Measurements from ENCODE around the gene ARIH2. TPM values are rescaled to one million over a fixed set of nuclear protein-coding genes. Genes with fewer than 3 reads are reported as not detected.

The ARIH2 gene
- total RNA-seq, 1 donor from 2014 or later, result 88.1 TPM

DNA sequence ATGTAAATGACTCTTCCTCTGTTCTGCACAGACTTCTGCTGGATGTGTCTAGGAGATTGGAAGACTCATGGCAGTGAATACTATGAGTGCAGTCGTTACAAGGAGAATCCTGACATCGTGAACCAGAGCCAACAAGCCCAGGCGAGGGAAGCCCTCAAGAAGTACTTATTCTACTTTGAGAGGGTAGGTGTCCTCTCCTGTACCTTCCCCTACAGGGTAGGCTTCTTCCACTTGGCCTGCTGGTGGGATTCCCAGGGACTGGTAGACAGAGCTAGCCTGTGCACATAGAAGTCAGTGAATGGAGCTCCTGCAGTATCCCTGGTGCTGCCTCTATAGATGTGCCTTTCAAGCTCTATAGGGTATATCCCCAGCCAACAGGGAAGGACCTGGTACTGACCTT, 60.8 kb downstream of the ARIH2 start:
- Histone ChIP-seq H3K4me3 (no peak overlapping the region), H3K9me3 (no peaks in the 10 kb centered on the region), H3K27me3 (no peaks in the 10 kb centered on the region), H3K4me1 (no peaks in the 10 kb centered on the region), H3K27ac (no peak overlapping the region), H3K36me3 (peaks cover 94% of the 10 kb centered on the region)
- intact Hi-C loops (cut with DNase I), result no loop called here
- ATAC-seq, result no peak
- DNase-seq, result peak; percentile 9
- TF ChIP-seq, protein P1, sequence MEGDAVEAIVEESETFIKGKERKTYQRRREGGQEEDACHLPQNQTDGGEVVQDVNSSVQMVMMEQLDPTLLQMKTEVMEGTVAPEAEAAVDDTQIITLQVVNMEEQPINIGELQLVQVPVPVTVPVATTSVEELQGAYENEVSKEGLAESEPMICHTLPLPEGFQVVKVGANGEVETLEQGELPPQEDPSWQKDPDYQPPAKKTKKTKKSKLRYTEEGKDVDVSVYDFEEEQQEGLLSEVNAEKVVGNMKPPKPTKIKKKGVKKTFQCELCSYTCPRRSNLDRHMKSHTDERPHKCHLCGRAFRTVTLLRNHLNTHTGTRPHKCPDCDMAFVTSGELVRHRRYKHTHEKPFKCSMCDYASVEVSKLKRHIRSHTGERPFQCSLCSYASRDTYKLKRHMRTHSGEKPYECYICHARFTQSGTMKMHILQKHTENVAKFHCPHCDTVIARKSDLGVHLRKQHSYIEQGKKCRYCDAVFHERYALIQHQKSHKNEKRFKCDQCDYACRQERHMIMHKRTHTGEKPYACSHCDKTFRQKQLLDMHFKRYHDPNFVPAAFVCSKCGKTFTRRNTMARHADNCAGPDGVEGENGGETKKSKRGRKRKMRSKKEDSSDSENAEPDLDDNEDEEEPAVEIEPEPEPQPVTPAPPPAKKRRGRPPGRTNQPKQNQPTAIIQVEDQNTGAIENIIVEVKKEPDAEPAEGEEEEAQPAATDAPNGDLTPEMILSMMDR (IDR thresholded peaks at IDR 0.05), result no peak

DNA sequence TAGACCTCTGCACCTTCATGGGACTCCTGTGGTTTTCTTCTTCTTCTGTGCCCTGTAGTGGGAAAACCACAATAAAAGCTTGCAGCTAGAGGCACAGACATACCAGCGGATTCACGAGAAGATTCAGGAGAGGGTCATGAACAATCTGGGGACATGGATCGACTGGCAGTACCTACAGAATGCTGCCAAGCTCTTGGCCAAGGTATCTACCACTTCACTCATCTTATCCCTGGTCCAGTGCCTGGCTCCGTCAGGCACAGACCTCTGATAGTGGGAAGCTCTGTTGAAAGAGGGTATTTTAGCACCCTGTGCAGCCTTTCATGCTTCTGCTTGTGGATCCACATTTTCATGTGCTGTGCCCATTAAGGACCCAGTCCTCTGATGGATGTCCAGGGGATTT, 61.7 kb downstream of the ARIH2 start:
- no peak for DNase-seq
- no peak for ATAC-seq

DNA sequence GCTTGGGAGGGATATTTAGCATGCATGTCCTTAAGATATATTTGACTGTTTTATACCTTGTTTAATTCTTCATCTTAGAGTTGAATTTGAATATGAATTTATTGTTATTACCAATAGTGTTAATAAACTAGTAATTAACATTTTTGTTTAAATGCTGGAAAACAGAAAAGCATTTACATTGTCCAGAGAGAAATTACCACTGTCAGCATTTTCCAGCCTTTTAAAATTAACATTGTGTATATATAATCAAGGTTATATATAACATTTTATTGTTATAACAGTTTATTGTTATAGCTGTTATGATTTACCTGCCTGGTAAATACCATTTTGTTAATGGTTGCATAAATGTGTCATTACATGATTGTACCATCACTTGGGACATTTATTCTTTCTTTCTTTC, 63.4 kb downstream of the ARIH2 start:
- ATAC-seq, result no peak
- TF ChIP-seq, protein P1 (IDR thresholded peaks at IDR 0.05), result no peak
- H3K4me3 ChIP-seq, result no peak overlapping the region
- H3K36me3 ChIP-seq, result peaks cover 86% of the 10 kb centered on the region
- DNase-seq, result no peak
- no peaks in the 10 kb centered on the region for H3K4me1 ChIP-seq
- no peaks in the 10 kb centered on the region for H3K27me3 ChIP-seq
- H3K27ac ChIP-seq, result no peak overlapping the region
- intact Hi-C loops (cut with DNase I), result no loop called here
- H3K9me3 ChIP-seq, result no peaks in the 10 kb centered on the region

More for the DNA sequence above, 61.7 kb downstream of the ARIH2 start:
- Histone ChIP-seq H3K4me3 (no peak overlapping the region), H3K9me3 (no peaks in the 10 kb centered on the region), H3K4me1 (no peaks in the 10 kb centered on the region), H3K27ac (no peak overlapping the region), H3K27me3 (no peaks in the 10 kb centered on the region), H3K36me3 (peaks cover 94% of the 10 kb centered on the region)
- intact Hi-C loops (cut with DNase I), result no loop called here
- TF ChIP-seq, protein P1 (IDR thresholded peaks at IDR 0.05), result no peak

DNA sequence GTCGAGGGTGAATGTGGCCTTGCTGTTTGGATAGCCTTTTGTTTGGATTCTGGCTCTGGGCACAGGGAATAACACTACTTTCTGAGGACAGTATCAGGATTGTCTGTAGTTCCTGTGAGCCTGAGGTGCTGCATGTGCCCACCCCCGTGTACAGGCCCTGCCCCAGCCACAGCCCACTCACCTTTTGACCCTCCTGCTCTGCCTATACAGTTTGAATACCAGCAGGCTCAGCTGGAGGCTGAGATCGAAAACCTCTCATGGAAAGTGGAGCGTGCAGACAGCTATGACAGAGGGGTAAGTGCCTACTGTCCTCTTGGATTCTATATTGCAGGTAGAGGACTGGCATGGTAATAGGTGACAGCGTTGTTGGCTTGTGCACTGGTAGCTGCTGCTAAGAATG, 64.0 kb downstream of the ARIH2 start:
- Histone ChIP-seq H3K27ac (no peak overlapping the region), H3K4me1 (no peaks in the 10 kb centered on the region), H3K4me3 (no peak overlapping the region), H3K36me3 (peaks cover 79% of the 10 kb centered on the region), H3K27me3 (no peaks in the 10 kb centered on the region), H3K9me3 (no peaks in the 10 kb centered on the region)
- ATAC-seq, result no peak
- intact Hi-C loops (cut with DNase I), result no loop called here
- TF ChIP-seq, protein P1 (IDR thresholded peaks at IDR 0.05), result no peak
- DNase-seq, result no peak

DNA sequence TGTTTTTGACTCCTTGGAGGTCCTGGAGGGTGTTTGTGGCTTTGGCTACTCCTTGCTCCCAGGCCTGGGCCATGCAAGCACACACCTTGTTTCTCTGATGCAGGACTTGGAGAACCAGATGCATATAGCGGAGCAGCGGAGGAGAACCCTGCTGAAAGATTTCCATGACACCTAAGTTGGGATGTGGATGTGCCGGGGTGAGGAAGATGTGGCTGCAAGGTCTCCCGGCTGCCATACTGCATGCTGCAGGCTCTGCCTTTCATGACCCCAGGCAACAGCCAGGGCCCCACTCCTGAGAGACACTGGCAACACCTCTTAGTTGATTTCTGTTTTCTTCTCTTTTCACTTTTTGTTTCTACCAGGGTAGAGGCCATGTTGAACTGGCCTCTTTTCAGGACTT, 64.5 kb downstream of the ARIH2 start:
- TF ChIP-seq, protein P1 (IDR thresholded peaks at IDR 0.05), result no peak
- H3K9me3 ChIP-seq, result no peaks in the 10 kb centered on the region
- no peak for DNase-seq

DNA sequence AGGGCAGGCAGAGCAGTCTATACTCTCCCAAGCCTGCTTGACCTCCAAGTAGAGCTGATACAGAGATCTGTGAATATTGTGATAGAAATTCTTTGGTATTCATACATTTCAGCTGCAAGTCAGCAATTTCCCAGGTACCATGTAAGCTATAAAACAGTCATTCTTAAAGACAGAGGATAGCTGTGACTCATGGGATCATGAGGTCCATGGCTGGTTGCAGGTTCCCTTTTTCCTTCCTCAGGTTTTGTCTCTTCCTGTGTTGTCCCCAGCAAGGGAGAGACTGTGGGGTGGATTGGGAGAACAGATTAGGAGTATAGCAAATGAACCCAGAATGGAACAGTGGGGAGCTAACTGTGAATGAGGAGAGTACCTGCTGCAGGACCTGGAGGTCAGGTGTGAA, 66.0 kb downstream of the ARIH2 start:
- DNase-seq, result no peak
- no peaks in the 10 kb centered on the region for H3K27me3 ChIP-seq
- peaks cover 63% of the 10 kb centered on the region for H3K36me3 ChIP-seq
- intact Hi-C loops (cut with DNase I), result no loop called here
- TF ChIP-seq, protein P1 (IDR thresholded peaks at IDR 0.05), result no peak
- peaks cover 9% of the 10 kb centered on the region for H3K4me1 ChIP-seq
- no peak overlapping the region for H3K4me3 ChIP-seq
- H3K9me3 ChIP-seq, result no peaks in the 10 kb centered on the region
- peak; percentile 45 for ATAC-seq
- no peak overlapping the region for H3K27ac ChIP-seq

More for the DNA sequence above, 64.5 kb downstream of the ARIH2 start:
- H3K27me3 ChIP-seq, result no peaks in the 10 kb centered on the region
- peaks cover 75% of the 10 kb centered on the region for H3K36me3 ChIP-seq
- intact Hi-C loops (cut with DNase I), result no loop called here
- no peaks in the 10 kb centered on the region for H3K4me1 ChIP-seq
- H3K27ac ChIP-seq, result no peak overlapping the region
- no peak overlapping the region for H3K4me3 ChIP-seq
- no peak for ATAC-seq

Measured in upper lobe of right lung (tissue), 1 donor.